H1 (cell line): ENCODE results near the gene AQP7. TPM values are rescaled to one million over a fixed set of nuclear protein-coding genes. Genes with fewer than 3 reads are reported as not detected.
A peak's percentile ranks its signal among the peaks of the same experiment; 100 is the strongest.

Experiments used
- CTCF ChIA-PET: fragments of 300-600 bp; sonication (Branson Sonifier 250); formaldehyde crosslinking; loops from one replicate; lab custom pipeline; 2021; ENCODE audit not compliant: partially characterized antibody; lab: Charles Lee
- POLR2A ChIA-PET: fragments of 300-600 bp; sonication (Branson Sonifier 250); formaldehyde crosslinking; loops from one replicate; lab custom pipeline; 2021; ENCODE audit warnings: inconsistent platforms; ENCODE audit not compliant: partially characterized antibody; lab: Charles Lee
- DNase-seq, 2 experiments: peaks; one replicate each; pipeline versions ENCODE4 v3.0.0 to v3.0.0-alpha.2; 2010 to 2022; ENCODE audit warnings: low spot score in 2 of 2, low read depth in 1 of 2, mixed read lengths in 1 of 2
- FAIRE-seq: peaks from 2 replicates; lab custom pipeline; 2011; peaks lifted over from hg19 to GRCh38; lab: Jason Lieb, UNC
- H2AFZ ChIP-seq: 2 replicates; pipeline ENCODE4 v1.8.1; 2012; ENCODE audit warnings: low read length, inconsistent platforms
- H2AK5ac ChIP-seq: 2 replicates; pipeline ENCODE4 v1.6.1; 2013; ENCODE audit warnings: low read depth, low read length
- H2BK120ac ChIP-seq: replicated peaks from 2 replicates; pipeline ENCODE3; 2013; ENCODE audit warnings: low read depth, low read length, inconsistent platforms
- H2BK12ac ChIP-seq: 2 replicates; pipeline ENCODE4 v1.6.1; 2013; ENCODE audit warnings: low read depth, low read length
- H2BK15ac ChIP-seq: 2 replicates; pipeline ENCODE4 v1.6.1; 2013; ENCODE audit warnings: low read length
- H2BK20ac ChIP-seq: 2 replicates; pipeline ENCODE4 v1.6.1; 2013; ENCODE audit warnings: low read length
- H2BK5ac ChIP-seq: 2 replicates; pipeline ENCODE4 v1.6.1; 2013; ENCODE audit warnings: low read depth, low read length
- H3K14ac ChIP-seq: 2 replicates; pipeline ENCODE4 v1.6.1; 2013; ENCODE audit warnings: inconsistent platforms; ENCODE audit not compliant: insufficient read length
- H3K18ac ChIP-seq: 2 replicates; pipeline ENCODE4 v1.6.1; 2013; ENCODE audit warnings: low read length; ENCODE audit errors: extremely low read depth
- H3K23ac ChIP-seq: 2 replicates; pipeline ENCODE4 v1.6.1; 2013; ENCODE audit warnings: inconsistent platforms; ENCODE audit not compliant: insufficient read length
- H3K23me2 ChIP-seq: 2 replicates; pipeline ENCODE4 v1.6.1; 2013; ENCODE audit warnings: low read depth, low read length
- H3K27ac ChIP-seq: 2 replicates; pipeline ENCODE4 v1.6.1; 2011; ENCODE audit warnings: low read depth, low read length, inconsistent platforms
- H3K27me3 ChIP-seq, 4 experiments: replicated peaks in 1 of 4; 1 replicate in 1 of 4; 2 replicates in 3 of 4; pipeline versions ENCODE4 v1.6.1 to v1.8.1; 2011 to 2013; ENCODE audit warnings: low read length in 3 of 4, mild to moderate bottlenecking in 3 of 4, inconsistent platforms in 2 of 4, mixed read lengths in 2 of 4, moderate library complexity in 1 of 4; ENCODE audit not compliant: control insufficient read depth in 3 of 4, insufficient read depth in 3 of 4; ENCODE audit errors: extremely low read depth in 1 of 4
- H3K36me3 ChIP-seq, 4 experiments: 2 replicates each; pipeline versions ENCODE4 v1.6.1 to v1.8.1; 2011 to 2013; ENCODE audit warnings: mild to moderate bottlenecking in 4 of 4, low read length in 3 of 4, moderate library complexity in 2 of 4, control low read depth in 1 of 4, inconsistent platforms in 1 of 4; ENCODE audit not compliant: insufficient read depth in 4 of 4, control insufficient read depth in 2 of 4
- H3K4ac ChIP-seq: replicated peaks from 2 replicates; pipeline ENCODE3; 2013; ENCODE audit warnings: low read length, low read depth, mixed read lengths, inconsistent platforms; ENCODE audit not compliant: insufficient read length
- H3K4me1 ChIP-seq, 4 experiments: replicated peaks in 1 of 4; 1 replicate in 1 of 4; 2 replicates in 3 of 4; pipeline versions ENCODE4 v1.6.1 to v1.8.1; 2011 to 2013; ENCODE audit warnings: low read length in 3 of 4, inconsistent platforms in 2 of 4, mixed read lengths in 1 of 4; ENCODE audit not compliant: insufficient read depth in 4 of 4, control insufficient read depth in 3 of 4
- H3K4me2 ChIP-seq, 2 experiments: 2 replicates each; pipeline versions ENCODE4 v1.6.1 to v1.8.1; 2011 to 2013; ENCODE audit warnings: low read depth in 2 of 2, low read length in 2 of 2, control low read depth in 1 of 2, inconsistent platforms in 1 of 2, mild to moderate bottlenecking in 1 of 2; ENCODE audit not compliant: insufficient read depth in 1 of 2
- H3K4me3 ChIP-seq, 4 experiments: fragments of 200-600, 300-600 bp in 1 of 4; sonication (generic), shearing (Covaris generic), sonication (Bioruptor Twin) in 1 of 4; 2 replicates each; pipeline versions ENCODE4 v1.5.1 to v1.8.1; 2011 to 2016; ENCODE audit warnings: low read length in 4 of 4, low read depth in 3 of 4, control low read depth in 2 of 4, inconsistent platforms in 2 of 4, mild to moderate bottlenecking in 2 of 4, mixed read lengths in 1 of 4, moderate library complexity in 1 of 4; ENCODE audit not compliant: insufficient read depth in 2 of 4; ENCODE audit errors: extremely low read depth in 1 of 4
- H3K56ac ChIP-seq: replicated peaks from 2 replicates; pipeline ENCODE3; 2013; ENCODE audit warnings: low read depth, mild to moderate bottlenecking, mixed read lengths, low read length, inconsistent platforms; ENCODE audit not compliant: insufficient read length
- H3K79me1 ChIP-seq: 2 replicates; pipeline ENCODE4 v1.6.1; 2013; ENCODE audit warnings: low read depth, low read length, control low read depth
- H3K79me2 ChIP-seq, 2 experiments: 2 replicates each; pipeline versions ENCODE4 v1.6.1 to v1.8.1; 2012 to 2013; ENCODE audit warnings: low read length in 2 of 2, mild to moderate bottlenecking in 2 of 2, inconsistent platforms in 1 of 2; ENCODE audit not compliant: insufficient read depth in 2 of 2, control insufficient read depth in 1 of 2
- H3K9ac ChIP-seq, 4 experiments: replicated peaks in 1 of 4; 1 replicate in 1 of 4; 2 replicates in 3 of 4; pipeline versions ENCODE4 v1.6.1 to v1.8.1; 2011 to 2013; ENCODE audit warnings: low read depth in 3 of 4, low read length in 3 of 4, control low read depth in 2 of 4, mild to moderate bottlenecking in 2 of 4, moderate library complexity in 2 of 4, inconsistent platforms in 1 of 4; ENCODE audit errors: extremely low read depth in 1 of 4
- H3K9me3 ChIP-seq, 2 experiments: 2 replicates each; pipeline versions ENCODE4 v1.6.1 to v1.8.1; 2012 to 2013; ENCODE audit warnings: mild to moderate bottlenecking in 2 of 2, moderate library complexity in 2 of 2, control low read depth in 1 of 2, inconsistent platforms in 1 of 2, low read depth in 1 of 2, low read length in 1 of 2, mixed read lengths in 1 of 2; ENCODE audit not compliant: insufficient read depth in 2 of 2
- H4K20me1 ChIP-seq, 2 experiments: replicated peaks in 1 of 2; 2 replicates each; pipeline versions ENCODE3 to v1.8.1; 2011 to 2013; ENCODE audit warnings: inconsistent platforms in 2 of 2, low read length in 2 of 2, mild to moderate bottlenecking in 1 of 2; ENCODE audit not compliant: insufficient read depth in 2 of 2, control insufficient read depth in 1 of 2
- H4K5ac ChIP-seq: 2 replicates; pipeline ENCODE4 v1.6.1; 2013; ENCODE audit warnings: low read length, low read depth, mixed read lengths, inconsistent platforms; ENCODE audit not compliant: insufficient read length
- H4K8ac ChIP-seq: 2 replicates; pipeline ENCODE4 v1.8.0; 2013; ENCODE audit warnings: mild to moderate bottlenecking, moderate library complexity, low read length, inconsistent platforms; ENCODE audit not compliant: insufficient read depth; ENCODE audit errors: extremely low read depth
- H4K91ac ChIP-seq: replicated peaks from 2 replicates; pipeline ENCODE3; 2013; ENCODE audit warnings: low read length, mixed read lengths, inconsistent platforms; ENCODE audit not compliant: insufficient read length
- WGBS, 2 experiments: shearing (Covaris generic) in 1 of 2; methylation state at CpG; one replicate each; pipeline versions ENCODE4 v1.1.6 to v1.1.7; 2013 to 2015; ENCODE audit warnings: low lambda C conversion rate in 2 of 2, mixed read lengths in 2 of 2, inconsistent platforms in 1 of 2, low coverage in 1 of 2, missing lambda C conversion rate in 1 of 2; ENCODE audit not compliant: insufficient replicate concordance in 2 of 2, insufficient coverage in 1 of 2, insufficient read length in 1 of 2; ENCODE audit errors: extremely low coverage in 1 of 2, missing lambda C conversion rate in 1 of 2; 5-methylcytosine and 5-hydroxymethylcytosine counted together
- polyA plus RNA-seq, 7 experiments: library from polyadenylated mRNA; depleted of rRNA in 3 of 7; stranded (reverse) in 5 of 7; unstranded in 2 of 7; fragments of >200 nt in 5 of 7; fragments of 200-250 nt in 2 of 7; gene quantifications; 1 replicate in 5 of 7; 2 replicates in 1 of 7; 4 replicates in 1 of 7; pipeline versions ENCODE4 v1.2.1 to v1.2.3, GENCODE V29; 2011 to 2013; ENCODE audit warnings: missing spikeins in 2 of 7, mixed read lengths in 2 of 7
- total RNA-seq: library from RNA; stranded (reverse); fragmentation: NEBNext Ultra II Directional; extraction: Animal tissue kit (Norgen Biotek cat#: 25700); gene quantifications from 2 replicates; pipeline ENCODE4 v1.2.1, GENCODE V29; 2021

AQP7 gene
- total and polyA plus RNA-seq, 2 of the 8 experiments (the other 6 are each of a cell fraction or from before 2014, with no cell fraction given) = not detected

- Histone ChIP-seq H4K8ac (no peak overlapping the region), H2BK15ac (peak overlapping the region; percentile 92; the same call in 1 of the 2 replicates), H4K20me1 (no peaks in the 10 kb centered on the region), H2BK20ac (no peak overlapping the region), H3K23ac (no peak overlapping the region), H3K9me3 (no peaks in the 10 kb centered on the region), H3K56ac (no peak overlapping the region), H2AK5ac (no peak overlapping the region), H3K4me2 (peak overlapping the region; percentile 45 to 49; a peak in 2 of 4 replicates), H3K36me3 (peaks cover 0 to 15% (median 6%) of the 10 kb centered on the region in 4 experiments; a peak in 5 of 8 replicates), H2BK5ac (no peak overlapping the region; the same call in 1 of the 2 replicates), H3K4me1 (no peaks in the 10 kb centered on the region; a peak in 2 of 7 replicates), H3K27ac (no peak overlapping the region), H2BK12ac (no peak overlapping the region), H4K5ac (no peak overlapping the region), H2BK120ac (no peak overlapping the region), H2AFZ (no peak overlapping the region), H3K79me1 (no peaks in the 10 kb centered on the region; the same call in 1 of the 2 replicates), H3K14ac (no peak overlapping the region), H3K9ac (no peak overlapping the region), H3K4me3 (peak overlapping the region in 2 of 4 experiments; percentile 23 to 52; a peak in 1 of 8 replicates), H3K18ac (no peak overlapping the region), H3K79me2 (no peaks in the 10 kb centered on the region), H4K91ac (no peak overlapping the region), H3K23me2 (no peaks in the 10 kb centered on the region), H3K27me3 (no peaks in the 10 kb centered on the region; a peak in 1 of 7 replicates), H3K4ac (no peak overlapping the region)
- DNase-seq = peak in 1 of 2 experiments; percentile 81
- ChIA-PET CTCF (interaction anchor here (0.6 to 11.2 kb wide), 31 partner anchors 7 to 606 kb away, joined by 3 to 154 read pairs (median 7); partner anchors contain the start of genes AQP3, AQP7, NFX1 and NOL6), POLR2A (interaction anchor here (0.9 to 1.9 kb wide), 9 partner anchors 9 to 99 kb away, joined by 3 to 6 read pairs (median 3); partner anchors contain the start of genes AQP3 and NOL6)
- FAIRE-seq = peak; percentile 82
- 65% methylated on average over 6 of the region's 6 CpGs; no CpG with 5 or more reads in 1 of the 2 experiments for WGBS, 2 experiments
These were observed 27.6 kb downstream of the AQP7 start for GRCh38 chr9:33374634-33375237.
